Lung (tissue), 12 donors: ENCODE measurements around the gene HES5. TPM values are rescaled to one million over a fixed set of nuclear protein-coding genes. Genes with fewer than 3 reads are reported as not detected.

Experiments
- ATAC-seq: fragments of 200-7000 bp; cut with Tn5 transposase; one replicate; pipeline ENCODE4 v1.9.1; 2020; ENCODE audit warnings: moderate number of reproducible peaks; ENCODE audit not compliant: insufficient read depth, low FRiP score
- DNase-seq, 3 donors: peaks; one replicate each; pipeline ENCODE4 v3.0.0-alpha.2; 2013 to 2017
- H3K27ac ChIP-seq, 2 donors: one replicate each; pipeline ENCODE4 v1.5.1; 2013; ENCODE audit warnings: mild to moderate bottlenecking in 2 of 2, moderate library complexity in 2 of 2, control low read depth in 1 of 2, inconsistent platforms in 1 of 2, low read depth in 1 of 2, low read length in 1 of 2
- H3K27me3 ChIP-seq, 3 donors: one replicate each; pipeline ENCODE4 v1.5.1; 2013; ENCODE audit warnings: low read length in 2 of 3; ENCODE audit not compliant: control insufficient read depth in 3 of 3, insufficient read depth in 3 of 3
- H3K36me3 ChIP-seq, 4 donors: one replicate each; pipeline ENCODE4 v1.5.1; 2013; ENCODE audit warnings: low read length in 4 of 4, mild to moderate bottlenecking in 1 of 4, moderate library complexity in 1 of 4; ENCODE audit not compliant: control insufficient read depth in 4 of 4, insufficient read depth in 4 of 4
- H3K4me1 ChIP-seq, 5 donors: one replicate each; pipeline ENCODE4 v1.5.1; 2013; ENCODE audit warnings: low read length in 5 of 5, mild to moderate bottlenecking in 2 of 5, moderate library complexity in 1 of 5; ENCODE audit not compliant: control insufficient read depth in 5 of 5, insufficient read depth in 5 of 5
- H3K4me3 ChIP-seq: one replicate; pipeline ENCODE4 v1.5.1; 2013; ENCODE audit warnings: mild to moderate bottlenecking, control low read depth, moderate library complexity
- H3K9ac ChIP-seq, 2 donors: one replicate each; pipeline ENCODE4 v1.5.1; 2013; ENCODE audit warnings: low read length in 2 of 2, control low read depth in 1 of 2; ENCODE audit not compliant: insufficient read depth in 1 of 2
- H3K9me3 ChIP-seq, 4 donors: one replicate each; pipeline ENCODE4 v1.5.1; 2013; ENCODE audit warnings: low read length in 3 of 4, mild to moderate bottlenecking in 1 of 4, moderate library complexity in 1 of 4; ENCODE audit not compliant: control insufficient read depth in 4 of 4, insufficient read depth in 3 of 4
- CTCF ChIP-seq: IDR thresholded peaks from 2 replicates; pipeline ENCODE4 v1.5.1; 2012; ENCODE audit warnings: mild to moderate bottlenecking; ENCODE audit errors: control extremely low read depth, extremely low read depth
- WGBS, 2 donors: extraction: QIAGEN DNeasy Blood & Tissue Kit; methylation state at CpG; one replicate each; pipeline ENCODE4 v1.1.7; 2013; 5-methylcytosine and 5-hydroxymethylcytosine counted together
- polyA plus RNA-seq, 2 donors: library from polyadenylated mRNA; stranded (reverse); fragments of 200-250 nt; gene quantifications; one replicate each; pipeline ENCODE4 v1.2.1, GENCODE V29; 2013
- total RNA-seq, 2 donors: library from RNA; depleted of rRNA in 1 of 2; stranded (reverse); fragments of >200 nt in 1 of 2; gene quantifications; one replicate each; pipeline ENCODE4 v1.2.1, GENCODE V29; 2014 to 2021
- donor health status: control.
- donor health status: control.
- donor health status: Bipolar disorder and iron deficiency.
- donor health status: healthy.
- donor health status: DM: yes; HTN: yes; CAD: no.

HES5 gene
- total and polyA plus RNA-seq, 4 donors = 0.16 to 1.00 (median 0.36) TPM

DNA sequence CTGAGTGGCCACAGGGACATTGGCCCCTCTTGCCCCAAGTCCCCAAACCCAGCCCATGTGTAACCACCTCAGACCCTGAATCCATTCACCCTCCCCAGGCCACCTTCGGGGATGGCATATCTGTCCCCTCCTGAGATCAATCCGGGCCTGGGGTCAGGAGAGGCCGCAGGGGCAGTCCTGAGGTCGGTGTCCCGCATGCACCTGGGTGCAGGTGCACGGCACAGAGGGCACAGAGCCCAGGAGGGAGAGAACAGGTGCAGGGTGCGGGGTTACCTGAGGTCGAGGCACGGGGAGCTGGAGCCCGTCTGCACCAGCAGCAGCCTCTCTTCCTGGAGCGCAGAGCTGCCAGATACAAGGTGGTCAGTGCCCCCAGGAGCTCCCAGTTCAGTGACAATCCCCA lies 20.5 kb downstream of the HES5 start:
- ATAC-seq = no peak
- H3K4me3 ChIP-seq = no peak overlapping the region
- H3K9ac ChIP-seq = no peak overlapping the region
- no peak overlapping the region for H3K27ac ChIP-seq
- no peaks in the 10 kb centered on the region for H3K9me3 ChIP-seq
- H3K36me3 ChIP-seq = peaks cover 5 to 72% (median 26%) of the 10 kb centered on the region in 4 donors
- TF ChIP-seq CTCF = no peak
- no peaks in the 10 kb centered on the region for H3K27me3 ChIP-seq
- WGBS, 2 donors = 95% methylated on average over 11 of the region's 11 CpGs
- DNase-seq = no peak
- H3K4me1 ChIP-seq = peaks cover 0 to 13% (median 0%) of the 10 kb centered on the region in 5 donors

DNA sequence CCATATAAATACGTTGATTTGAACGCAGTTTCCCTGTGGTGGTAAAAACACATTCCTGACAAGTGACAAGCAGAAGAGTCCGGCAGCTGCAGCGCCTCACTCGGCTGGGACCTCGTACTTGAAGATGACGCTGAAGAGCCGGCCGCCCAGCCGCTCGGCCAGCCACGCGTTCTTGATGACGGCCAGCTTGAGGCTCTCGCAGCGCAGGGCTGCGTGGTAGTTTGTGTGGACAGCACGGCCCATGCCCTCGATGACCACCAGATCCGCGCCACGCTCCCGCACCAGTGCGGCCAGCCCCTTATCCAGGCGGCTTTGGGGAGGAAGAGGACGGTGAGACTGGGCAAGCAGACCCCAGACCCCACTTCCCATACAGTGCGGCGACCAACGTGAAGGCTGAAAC lies 21.3 kb downstream of the HES5 start:
- no peak for TF ChIP-seq CTCF
- WGBS, 2 donors = 95% methylated on average over 29 of the region's 29 CpGs
- Histone ChIP-seq H3K9me3 (no peaks in the 10 kb centered on the region), H3K27ac (no peak overlapping the region), H3K4me3 (no peak overlapping the region), H3K27me3 (no peaks in the 10 kb centered on the region), H3K4me1 (peaks cover 0 to 20% (median 0%) of the 10 kb centered on the region in 5 donors), H3K36me3 (peaks cover 4 to 63% (median 25%) of the 10 kb centered on the region in 4 donors), H3K9ac (no peak overlapping the region)
- ATAC-seq (no peak), DNase-seq (peak in 1 of 3 donors; percentile 28)

DNA sequence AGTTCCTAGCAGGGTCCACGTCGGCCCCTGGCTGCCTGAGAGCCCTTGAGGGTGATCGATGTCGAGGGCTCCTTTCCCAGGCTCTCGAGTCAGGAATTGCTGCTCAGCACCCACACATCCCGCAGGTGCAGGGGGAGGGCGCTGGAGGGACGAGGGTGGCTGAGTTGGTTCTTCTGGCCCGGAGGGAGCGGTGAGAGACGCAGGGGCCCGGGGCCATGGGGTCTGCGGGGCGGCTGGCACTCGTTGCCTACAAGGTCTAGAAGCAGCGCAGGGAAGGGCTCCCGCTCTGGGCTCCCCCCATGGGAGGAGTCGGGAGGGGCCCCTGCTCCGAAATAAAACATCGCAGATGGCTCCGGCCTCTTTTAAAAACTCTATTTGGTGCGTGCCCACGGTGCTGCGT lies 21.9 kb downstream of the HES5 start:
- H3K4me1 ChIP-seq = peaks cover 0 to 25% (median 0%) of the 10 kb centered on the region in 5 donors
- no peak overlapping the region for H3K9ac ChIP-seq
- DNase-seq (no peak), ATAC-seq (no peak)
- H3K4me3 ChIP-seq = no peak overlapping the region
- no peak overlapping the region for H3K27ac ChIP-seq
- WGBS, 2 donors = 88 to 89% methylated on average over 23 to 24 of the region's 24 CpGs
- no peaks in the 10 kb centered on the region for H3K9me3 ChIP-seq
- TF ChIP-seq CTCF = no peak
- H3K27me3 ChIP-seq = no peaks in the 10 kb centered on the region
- H3K36me3 ChIP-seq = peaks cover 4 to 58% (median 22%) of the 10 kb centered on the region in 4 donors

DNA sequence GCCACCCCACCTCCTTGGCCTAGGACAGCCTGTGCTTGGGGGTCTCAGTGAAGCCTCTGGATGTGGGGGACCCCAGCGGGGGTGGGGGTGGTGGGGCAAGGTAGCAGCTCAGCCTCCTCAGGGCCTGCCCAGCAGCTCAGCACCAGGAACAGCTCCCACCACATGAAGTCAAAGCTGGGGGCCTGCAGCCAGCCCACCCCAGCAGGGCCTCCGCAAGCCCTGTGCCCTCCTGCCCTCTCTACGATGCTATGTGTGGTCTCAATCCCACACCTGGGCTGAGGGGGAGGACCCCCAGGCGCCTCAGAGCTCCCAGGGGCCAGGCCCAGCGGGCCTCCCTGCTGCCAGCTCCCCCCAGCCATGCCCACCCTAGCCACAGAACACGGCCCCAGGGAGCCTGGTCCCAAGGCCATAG lies 22.3 kb downstream of the HES5 start:
- H3K4me3 ChIP-seq = no peak overlapping the region
- DNase-seq = no peak
- peaks cover 0 to 2% (median 0%) of the 10 kb centered on the region in 3 donors for H3K27me3 ChIP-seq
- H3K27ac ChIP-seq = no peak overlapping the region
- H3K9me3 ChIP-seq = no peaks in the 10 kb centered on the region
- peaks cover 4 to 53% (median 19%) of the 10 kb centered on the region in 4 donors for H3K36me3 ChIP-seq
- 90 to 91% methylated on average over 5 to 6 of the region's 6 CpGs for WGBS, 2 donors
- no peak for TF ChIP-seq CTCF
- no peak overlapping the region for H3K9ac ChIP-seq
- peaks cover 0 to 26% (median 0%) of the 10 kb centered on the region in 5 donors for H3K4me1 ChIP-seq
- ATAC-seq = no peak
